ENCODE data around the gene BCR.

DNA sequence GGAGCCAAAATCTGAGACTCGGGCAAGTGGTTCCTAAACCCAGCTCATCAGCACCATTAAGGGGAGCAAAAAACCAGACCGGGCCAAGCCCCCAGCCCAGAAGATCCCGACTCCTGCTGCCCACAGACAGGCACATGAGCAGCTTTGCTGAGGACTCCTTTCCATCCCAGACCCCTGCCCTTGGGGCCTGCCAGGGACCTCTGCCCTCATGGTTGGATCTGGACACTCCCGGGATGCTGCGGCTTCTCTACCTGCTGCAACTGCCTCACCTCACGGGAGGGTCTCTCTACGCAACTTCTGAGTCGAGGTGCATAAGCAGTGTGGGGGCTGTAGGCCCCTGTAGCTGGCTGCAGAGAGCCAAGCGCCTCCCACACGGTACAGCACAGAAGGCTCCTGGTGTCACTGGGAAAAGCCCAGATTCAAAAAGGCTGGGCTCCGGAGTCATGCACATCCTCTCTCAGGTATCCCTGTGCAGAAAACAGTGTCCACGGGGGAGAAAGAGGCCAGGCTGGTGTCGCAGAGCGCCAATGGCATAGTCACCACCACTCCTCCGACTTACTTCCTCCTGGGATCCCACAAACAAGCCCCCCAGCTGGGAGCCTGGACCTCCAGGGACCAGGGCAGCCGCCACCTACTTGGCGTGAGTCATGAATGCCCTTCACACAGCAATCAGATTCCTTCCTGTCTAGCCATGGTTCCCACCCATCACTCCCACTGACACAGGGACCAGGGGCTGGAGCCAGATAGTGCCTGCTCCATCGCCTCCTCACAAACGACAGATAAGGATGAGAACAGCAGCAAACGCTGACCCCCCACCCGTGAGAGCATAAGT, 122.1 kb downstream of the BCR start:
- no peak for TF ChIP-seq CTCF (IDR thresholded peaks at IDR 0.05 in 8 of 11, conservative IDR thresholded peaks at IDR 0.05 in 3 of 11)
- TF ChIP-seq POLR2AphosphoS5 (IDR thresholded peaks at IDR 0.05) = peak; percentile 46 to 54 (median 52)
